ENCODE data around the gene ST3GAL5. TPM values are rescaled to one million over a fixed set of nuclear protein-coding genes. Genes with fewer than 3 reads are reported as not detected.

ST3GAL5 gene
- total and polyA plus RNA-seq, 10 donors, result 18.7 to 124 (median 74.1) TPM

DNA sequence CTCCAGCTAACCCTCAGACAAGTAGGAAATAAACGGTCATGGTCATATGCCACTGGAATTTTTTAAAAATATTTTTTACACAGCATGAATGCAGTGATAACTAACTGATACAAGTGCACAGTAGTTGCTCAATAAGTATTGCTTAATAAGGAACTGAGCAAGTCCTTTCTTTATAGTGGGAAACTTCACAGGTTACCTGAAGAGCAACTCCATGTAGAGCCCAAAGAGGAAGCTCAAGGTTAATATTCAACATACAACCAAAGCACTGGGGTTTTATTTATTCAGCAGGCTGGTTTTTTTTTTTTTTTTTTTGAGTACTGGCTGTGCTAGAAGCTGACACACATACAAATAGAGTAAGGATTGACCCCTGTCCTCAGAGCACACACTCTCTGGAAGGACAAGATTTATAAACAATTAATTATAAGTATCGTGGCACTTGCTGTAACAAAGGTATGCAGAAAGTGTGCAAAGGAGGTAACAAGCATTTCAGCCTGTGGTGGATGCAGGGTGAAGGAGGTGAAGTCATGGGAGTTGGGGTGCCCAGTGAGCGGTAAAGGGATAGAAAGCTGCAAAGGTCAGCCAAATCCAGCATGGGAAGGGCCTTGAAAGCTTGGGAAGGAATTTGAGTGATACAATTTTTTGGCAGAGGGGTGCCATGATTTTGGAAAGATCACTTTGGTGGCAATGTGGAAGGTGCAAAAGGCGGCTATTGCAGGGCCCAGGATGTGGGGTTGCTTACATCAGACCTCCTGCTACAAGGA is 82.3 kb downstream of the ST3GAL5 start:
- Histone ChIP-seq H3K4me3 (no peak overlapping the region), H3K27ac (no peak overlapping the region), H3K9me3 (peaks cover 0 to 2% (median 0%) of the 10 kb centered on the region in 8 donors), H3K36me3 (no peaks in the 10 kb centered on the region), H3K27me3 (replicated peaks in 1 of 7) (peaks cover 0 to 17% (median 0%) of the 10 kb centered on the region in 7 donors), H3K4me1 (peaks cover 0 to 12% (median 8%) of the 10 kb centered on the region in 6 donors)
- 73 to 90% (median 83%) methylated on average over 4 of the region's 4 CpGs for WGBS, 5 donors
- no peak for DNase-seq
- TF ChIP-seq CTCF (IDR thresholded peaks at IDR 0.05 in 8 of 11, conservative IDR thresholded peaks at IDR 0.05 in 3 of 11) (no peak), POLR2A (IDR thresholded peaks at IDR 0.05) (no peak), POLR2AphosphoS5 (IDR thresholded peaks at IDR 0.05) (no peak)
- intact Hi-C loops (cut with DNase I; ENCODE audit: low total_unique reads), result no loop called here

GRCh38 chr2:85804583-85804982 is 84.2 kb downstream of the ST3GAL5 start:
- H3K9me3 ChIP-seq, result peaks cover 0 to 9% (median 8%) of the 10 kb centered on the region in 8 donors
- no peak overlapping the region for H3K27ac ChIP-seq
- 0 to 3% (median 0%) methylated on average over 1 of the region's 1 CpG for WGBS, 5 donors
- peaks cover 0 to 12% (median 8%) of the 10 kb centered on the region in 6 donors for H3K4me1 ChIP-seq
- no peak overlapping the region for H3K4me3 ChIP-seq
- TF ChIP-seq POLR2A (IDR thresholded peaks at IDR 0.05) (no peak), CTCF (IDR thresholded peaks at IDR 0.05 in 8 of 11, conservative IDR thresholded peaks at IDR 0.05 in 3 of 11) (peak in 7 of 11 experiments; percentile 43 to 61 (median 55)), POLR2AphosphoS5 (IDR thresholded peaks at IDR 0.05) (no peak)
- H3K36me3 ChIP-seq, result no peaks in the 10 kb centered on the region
- peaks cover 0 to 12% (median 0%) of the 10 kb centered on the region in 7 donors for H3K27me3 ChIP-seq (replicated peaks in 1 of 7)
- intact Hi-C loops (cut with DNase I; ENCODE audit: low total_unique reads), result no loop called here
- DNase-seq, result peak; percentile 49

DNA sequence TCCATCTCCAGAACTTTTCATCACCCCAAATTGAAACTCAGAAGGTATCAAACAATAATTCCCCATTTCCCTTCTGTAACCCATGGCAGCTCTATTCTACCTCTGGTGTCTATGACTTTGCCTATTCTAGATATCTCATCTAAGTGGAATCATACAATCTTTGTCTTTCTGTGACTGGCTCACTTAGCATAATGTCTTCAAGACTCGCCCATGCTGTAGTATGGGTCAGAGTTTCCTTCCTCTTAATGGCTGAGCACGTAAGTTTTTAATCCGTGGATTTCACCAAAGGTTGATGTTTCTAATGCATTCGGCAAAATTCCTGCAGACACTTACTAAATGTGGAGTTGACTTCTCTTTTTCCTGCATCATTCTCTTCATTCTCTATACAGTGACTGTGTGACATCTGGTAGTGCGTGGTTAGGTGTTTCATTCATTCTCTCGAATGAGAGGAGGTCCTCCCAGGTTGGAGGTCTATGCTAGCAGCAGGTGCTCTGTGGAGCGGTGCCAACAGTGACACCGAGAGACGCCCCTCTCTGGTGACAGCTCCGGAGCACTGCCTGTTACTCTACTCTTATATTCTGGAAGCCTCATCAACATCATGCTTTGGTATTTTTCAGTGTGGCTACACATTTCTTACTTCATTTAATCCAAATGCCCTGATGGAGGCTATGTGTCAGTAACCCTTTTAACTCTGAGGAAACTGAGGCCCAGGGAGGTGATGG is 84.9 kb downstream of the ST3GAL5 start:
- Histone ChIP-seq H3K9me3 (peaks cover 0 to 9% (median 8%) of the 10 kb centered on the region in 8 donors), H3K4me1 (peaks cover 0 to 12% (median 8%) of the 10 kb centered on the region in 6 donors), H3K27me3 (replicated peaks in 1 of 7) (peaks cover 0 to 19% (median 0%) of the 10 kb centered on the region in 7 donors), H3K36me3 (no peaks in the 10 kb centered on the region), H3K27ac (no peak overlapping the region), H3K4me3 (no peak overlapping the region)
- TF ChIP-seq CTCF (IDR thresholded peaks at IDR 0.05 in 8 of 11, conservative IDR thresholded peaks at IDR 0.05 in 3 of 11) (no peak), POLR2A (IDR thresholded peaks at IDR 0.05) (no peak), POLR2AphosphoS5 (IDR thresholded peaks at IDR 0.05) (no peak)
- 60 to 75% (median 71%) methylated on average over 10 of the region's 10 CpGs for WGBS, 5 donors
- DNase-seq, result peak; percentile 23
- intact Hi-C loops (cut with DNase I; ENCODE audit: low total_unique reads), result no loop called here
